M059J (cell line): ENCODE data around the gene PAX7. TPM values are rescaled to one million over a fixed set of nuclear protein-coding genes. Genes with fewer than 3 reads are reported as not detected.
"Not testable (repeated sequence)": the region's sequence is repeated elsewhere in the genome, so short reads cannot be mapped to it uniquely, and the experiment has no call there.

ENCODE experiments used
- DNase-seq: peaks from one replicate; pipeline ENCODE4 v3.0.0-alpha.2; 2012; ENCODE audit warnings: low read depth
- total RNA-seq: library from RNA; depleted of rRNA; stranded (reverse); fragments of >200 nt; shearing (Covaris generic); gene quantifications from 2 replicates; pipeline ENCODE4 v1.2.3, GENCODE V29; 2014

The PAX7 gene
- total RNA-seq, 1 experiment from 2014 or later: not detected

GRCh38 chr1:18752409-18752808 is 121.8 kb downstream of the PAX7 start:
- no peak for DNase-seq

GRCh38 chr1:18760156-18760555 is 129.5 kb downstream of the PAX7 start:
- DNase-seq: no peak

GRCh38 chr1:18761948-18762840 is 131.5 kb downstream of the PAX7 start:
- DNase-seq: peak; percentile 36

GRCh38 chr1:18764362-18764761 is 133.7 kb downstream of the PAX7 start:
- no peak for DNase-seq

- no peak for DNase-seq
Measured at GRCh38 chr1:18765725-18766124, 135.1 kb downstream of the PAX7 start.

- DNase-seq: no peak
Measured at GRCh38 chr1:18766328-18766727, 135.7 kb downstream of the PAX7 start.

- DNase-seq: not testable (repeated sequence)
Measured at GRCh38 chr1:18767576-18767975, 136.9 kb downstream of the PAX7 start.

- no peak for DNase-seq
Measured at GRCh38 chr1:18768086-18768485, 137.4 kb downstream of the PAX7 start.

GRCh38 chr1:18769140-18769539 is 138.5 kb downstream of the PAX7 start:
- no peak for DNase-seq

- DNase-seq: no peak
Measured at GRCh38 chr1:18770799-18771198, 140.2 kb downstream of the PAX7 start.

GRCh38 chr1:18773753-18774152 is 143.1 kb downstream of the PAX7 start:
- DNase-seq: no peak

- no peak for DNase-seq
Measured at GRCh38 chr1:18775341-18775740, 144.7 kb downstream of the PAX7 start.

GRCh38 chr1:18776777-18777176 is 146.1 kb downstream of the PAX7 start:
- no peak for DNase-seq

GRCh38 chr1:18778437-18778836 is 147.8 kb downstream of the PAX7 start:
- DNase-seq: no peak

GRCh38 chr1:18781031-18781430 is 150.4 kb downstream of the PAX7 start:
- no peak for DNase-seq

GRCh38 chr1:18783705-18784481 is 153.2 kb downstream of the PAX7 start:
- no peak for DNase-seq

- no peak for DNase-seq
Measured at GRCh38 chr1:18784482-18784831, 153.8 kb downstream of the PAX7 start.

GRCh38 chr1:18786149-18786548 is 155.5 kb downstream of the PAX7 start:
- DNase-seq: no peak

- DNase-seq: no peak
Measured at GRCh38 chr1:18787825-18788385, 157.3 kb downstream of the PAX7 start.

GRCh38 chr1:18789246-18789645 is 158.6 kb downstream of the PAX7 start:
- DNase-seq: no peak

GRCh38 chr1:18792747-18793146 is 162.1 kb downstream of the PAX7 start:
- no peak for DNase-seq

- no peak for DNase-seq
Measured at GRCh38 chr1:18793164-18793563, 162.5 kb downstream of the PAX7 start.

GRCh38 chr1:18794051-18794450 is 163.4 kb downstream of the PAX7 start:
- no peak for DNase-seq
